ENCODE data around the gene SAAL1.

GRCh38 chr11:18145837-18146236 lies 40.0 kb upstream of the SAAL1 start:
- TF ChIP-seq, protein P1, sequence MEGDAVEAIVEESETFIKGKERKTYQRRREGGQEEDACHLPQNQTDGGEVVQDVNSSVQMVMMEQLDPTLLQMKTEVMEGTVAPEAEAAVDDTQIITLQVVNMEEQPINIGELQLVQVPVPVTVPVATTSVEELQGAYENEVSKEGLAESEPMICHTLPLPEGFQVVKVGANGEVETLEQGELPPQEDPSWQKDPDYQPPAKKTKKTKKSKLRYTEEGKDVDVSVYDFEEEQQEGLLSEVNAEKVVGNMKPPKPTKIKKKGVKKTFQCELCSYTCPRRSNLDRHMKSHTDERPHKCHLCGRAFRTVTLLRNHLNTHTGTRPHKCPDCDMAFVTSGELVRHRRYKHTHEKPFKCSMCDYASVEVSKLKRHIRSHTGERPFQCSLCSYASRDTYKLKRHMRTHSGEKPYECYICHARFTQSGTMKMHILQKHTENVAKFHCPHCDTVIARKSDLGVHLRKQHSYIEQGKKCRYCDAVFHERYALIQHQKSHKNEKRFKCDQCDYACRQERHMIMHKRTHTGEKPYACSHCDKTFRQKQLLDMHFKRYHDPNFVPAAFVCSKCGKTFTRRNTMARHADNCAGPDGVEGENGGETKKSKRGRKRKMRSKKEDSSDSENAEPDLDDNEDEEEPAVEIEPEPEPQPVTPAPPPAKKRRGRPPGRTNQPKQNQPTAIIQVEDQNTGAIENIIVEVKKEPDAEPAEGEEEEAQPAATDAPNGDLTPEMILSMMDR (IDR thresholded peaks at IDR 0.05): no peak
- TF ChIP-seq POLR2A (IDR thresholded peaks at IDR 0.05): no peak

Data from body of pancreas (tissue), 4 donors.